Measurements from ENCODE around the gene DENND4B.

DENND4B gene

GRCh38 chr1:153945131-153945794 lies 1.3 kb downstream of the DENND4B start:
- peak; percentile 82 for DNase-seq (ENCODE audit: extremely low spot score)
- TF ChIP-seq CTCF (IDR thresholded peaks at IDR 0.05; ENCODE audit: control extremely low read depth, extremely low read depth, low read depth, missing control alignments) = no peak
- ChIA-PET CTCF (interaction anchor here (0.8 to 9.0 kb wide), 20 partner anchors 9 to 151 kb away, joined by 3 to 108 read pairs (median 7); partner anchors contain the start of genes CREB3L4, GATAD2B, JTB and RAB13), POLR2A (interaction anchor here (0.6 to 3.7 kb wide), 7 partner anchors 10 to 285 kb away, joined by 3 to 16 read pairs (median 3); partner anchors contain the start of genes CRTC2, GATAD2B and JTB)

GRCh38 chr1:153944827-153945117 lies 1.7 kb downstream of the DENND4B start:
- POLR2A ChIA-PET = interaction anchor here (0.6 to 3.7 kb wide), 6 partner anchors 10 to 285 kb away, joined by 3 to 16 read pairs (median 4); partner anchors contain the start of genes GATAD2B and JTB
- CTCF ChIA-PET = interaction anchor here (1.0 to 9.0 kb wide), 8 partner anchors 9 to 147 kb away, joined by 3 to 108 read pairs (median 12); partner anchors contain the start of genes GATAD2B, JTB, RAB13 and SLC39A1
- no peak for DNase-seq (ENCODE audit: extremely low spot score)

GRCh38 chr1:153944005-153944826 lies 2.3 kb downstream of the DENND4B start:
- ChIA-PET CTCF (interaction anchor here (1.0 to 9.0 kb wide), 8 partner anchors 10 to 147 kb away, joined by 3 to 108 read pairs (median 12); partner anchors contain the start of genes GATAD2B, JTB, RAB13 and SLC39A1), POLR2A (interaction anchor here (0.6 to 3.7 kb wide), 5 partner anchors 12 to 284 kb away, joined by 3 to 16 read pairs (median 4); partner anchors contain the start of gene GATAD2B)
- TF ChIP-seq CTCF (IDR thresholded peaks at IDR 0.05; ENCODE audit: control extremely low read depth, extremely low read depth, low read depth, missing control alignments) = no peak
- no peak for DNase-seq (ENCODE audit: extremely low spot score)

More at GRCh38 chr1:153944827-153945117, 1.7 kb downstream of the DENND4B start:
- TF ChIP-seq CTCF (IDR thresholded peaks at IDR 0.05; ENCODE audit: control extremely low read depth, extremely low read depth, low read depth, missing control alignments) = no peak

- ChIA-PET POLR2A (no interaction called here), CTCF (interaction anchor here (1.4 to 9.0 kb wide), 3 partner anchors 19 to 145 kb away, joined by 3 to 108 read pairs (median 35); partner anchors contain the start of genes GATAD2B and JTB)
- no peak for TF ChIP-seq CTCF (IDR thresholded peaks at IDR 0.05; ENCODE audit: control extremely low read depth, extremely low read depth, low read depth, missing control alignments)
- DNase-seq (ENCODE audit: extremely low spot score) = no peak
These were observed 3.6 kb downstream of the DENND4B start for GRCh38 chr1:153942766-153943549.

GRCh38 chr1:153941826-153942725 lies 4.4 kb downstream of the DENND4B start:
- ChIA-PET POLR2A (no interaction called here), CTCF (interaction anchor here (4.9 to 9.0 kb wide), 2 partner anchors 18 to 145 kb away, joined by 35 to 108 read pairs; partner anchors contain the start of gene GATAD2B)
- no peak for DNase-seq (ENCODE audit: extremely low spot score)
- TF ChIP-seq CTCF (IDR thresholded peaks at IDR 0.05; ENCODE audit: control extremely low read depth, extremely low read depth, low read depth, missing control alignments) = no peak

Measured in GM10248 (cell line).